Measurements from ENCODE around the gene SRSF8.
"Not testable (repeated sequence)": the region's sequence is repeated elsewhere in the genome, so short reads cannot be mapped to it uniquely, and the experiment has no call there.

SRSF8 gene

GRCh38 chr11:95095858-95096587 lies 29.3 kb downstream of the SRSF8 start:
- DNase-seq (ENCODE audit: low read depth, low spot score), result no peak

- peak; percentile 69 for DNase-seq (ENCODE audit: low read depth, low spot score)
These were observed 30.5 kb downstream of the SRSF8 start for GRCh38 chr11:95097209-95097608.

- DNase-seq (ENCODE audit: low read depth, low spot score), result no peak
These were observed 32.1 kb downstream of the SRSF8 start for GRCh38 chr11:95098826-95099225.

- DNase-seq (ENCODE audit: low read depth, low spot score), result no peak
These were observed 33.5 kb downstream of the SRSF8 start for GRCh38 chr11:95100191-95100648.

GRCh38 chr11:95100856-95101507 lies 34.3 kb downstream of the SRSF8 start:
- no peak for DNase-seq (ENCODE audit: low read depth, low spot score)

- DNase-seq (ENCODE audit: low read depth, low spot score), result no peak
These were observed 35.2 kb downstream of the SRSF8 start for GRCh38 chr11:95101935-95102334.

- no peak for DNase-seq (ENCODE audit: low read depth, low spot score)
These were observed 36.0 kb downstream of the SRSF8 start for GRCh38 chr11:95102733-95103132.

- DNase-seq (ENCODE audit: low read depth, low spot score), result no peak
These were observed 37.0 kb downstream of the SRSF8 start for GRCh38 chr11:95103701-95104100.

- DNase-seq (ENCODE audit: low read depth, low spot score), result no peak
These were observed 37.6 kb downstream of the SRSF8 start for GRCh38 chr11:95104121-95104830.

GRCh38 chr11:95104856-95105255 lies 38.1 kb downstream of the SRSF8 start:
- no peak for DNase-seq (ENCODE audit: low read depth, low spot score)

- DNase-seq (ENCODE audit: low read depth, low spot score), result peak; percentile 69
These were observed 41.5 kb downstream of the SRSF8 start for GRCh38 chr11:95108159-95108611.

GRCh38 chr11:95108671-95109551 lies 42.2 kb downstream of the SRSF8 start:
- peak; percentile 38 for DNase-seq (ENCODE audit: low read depth, low spot score)

- not testable (repeated sequence) for DNase-seq (ENCODE audit: low read depth, low spot score)
These were observed 44.8 kb downstream of the SRSF8 start for GRCh38 chr11:95111471-95111870.

GRCh38 chr11:95111923-95112540 lies 45.3 kb downstream of the SRSF8 start:
- DNase-seq (ENCODE audit: low read depth, low spot score), result no peak

- no peak for DNase-seq (ENCODE audit: low read depth, low spot score)
These were observed 48.9 kb downstream of the SRSF8 start for GRCh38 chr11:95115597-95115996.

- DNase-seq (ENCODE audit: low read depth, low spot score), result no peak
These were observed 52.8 kb downstream of the SRSF8 start for GRCh38 chr11:95119361-95120060.
